GM15510 (cell line): ENCODE results near the gene DPH1.

Experiments
- POLR2A ChIP-seq: IDR thresholded peaks from 3 replicates; pipeline ENCODE4 v1.6.1; 2011; ENCODE audit warnings: borderline replicate concordance; ENCODE audit not compliant: insufficient read length; ENCODE audit errors: extremely low read depth

The DPH1 gene

DNA sequence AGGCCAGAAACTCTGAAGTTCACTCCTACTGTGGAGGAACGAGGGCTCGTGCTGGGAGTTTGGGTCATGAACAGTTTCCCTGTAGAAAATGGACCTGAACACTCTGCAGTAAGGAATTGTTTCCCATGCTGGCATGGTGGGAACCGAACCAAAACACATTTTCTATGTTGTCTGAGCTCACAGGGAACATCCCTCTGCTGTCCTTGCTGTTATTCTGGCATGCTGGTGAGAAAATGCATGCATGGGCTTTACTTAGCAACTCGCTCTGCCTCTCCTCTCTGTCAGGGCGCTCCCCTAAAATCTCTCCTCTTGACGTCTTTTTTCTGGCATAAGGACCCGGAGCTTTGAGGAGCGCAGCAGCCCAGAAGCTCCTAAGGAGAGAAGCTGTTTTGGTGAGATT lies 10.2 kb upstream of the DPH1 start:
- no peak for TF ChIP-seq POLR2A

DNA sequence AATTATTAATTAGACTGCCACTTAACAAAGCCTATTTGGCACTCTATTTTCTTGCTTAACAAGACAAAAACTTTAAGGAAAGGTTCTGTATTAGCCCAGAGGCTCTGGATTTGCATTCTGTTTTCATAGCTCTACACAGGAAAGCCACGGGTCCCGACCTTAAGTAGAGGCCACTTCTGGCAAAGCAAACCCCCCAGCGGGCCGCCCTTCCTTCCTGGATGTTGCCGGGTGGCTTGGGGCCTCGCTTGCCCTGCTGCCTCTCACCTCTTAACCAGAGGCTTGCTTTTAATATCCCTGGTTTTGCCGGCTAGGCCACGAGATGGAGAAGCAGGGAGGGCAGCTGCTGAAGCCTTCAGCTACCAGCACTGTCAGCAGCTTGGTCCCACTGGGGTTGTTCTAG lies 9.2 kb upstream of the DPH1 start:
- no peak for TF ChIP-seq POLR2A

DNA sequence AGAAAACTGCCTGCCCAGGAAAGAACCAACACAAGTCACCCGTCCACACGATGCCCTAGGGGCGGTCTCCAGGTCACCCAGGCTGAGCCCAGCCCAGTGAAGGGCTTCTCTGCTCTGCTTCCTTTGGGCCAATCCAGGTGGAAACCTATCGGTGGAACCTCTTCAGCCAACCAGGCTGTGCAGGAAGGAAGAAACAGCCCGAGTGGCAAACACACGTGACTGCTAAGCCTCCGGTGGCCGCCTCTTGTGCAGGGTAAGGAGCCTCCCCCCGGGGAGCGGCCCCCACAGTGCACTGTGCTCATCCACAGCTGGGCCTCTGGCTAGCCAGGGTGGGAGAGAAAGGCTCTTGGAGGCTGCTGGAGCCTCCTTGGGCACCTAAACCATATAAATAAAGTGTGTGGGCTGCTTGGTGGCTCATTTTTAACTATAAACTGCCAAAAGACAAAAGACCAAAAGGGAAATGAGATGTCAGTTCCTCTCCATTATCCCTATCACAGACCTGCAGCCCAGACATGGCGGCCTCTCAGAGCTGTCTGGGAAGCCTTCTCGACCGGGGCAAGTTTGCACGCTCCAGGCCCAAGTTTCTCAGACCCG lies 7.2 kb upstream of the DPH1 start:
- no peak for TF ChIP-seq POLR2A

DNA sequence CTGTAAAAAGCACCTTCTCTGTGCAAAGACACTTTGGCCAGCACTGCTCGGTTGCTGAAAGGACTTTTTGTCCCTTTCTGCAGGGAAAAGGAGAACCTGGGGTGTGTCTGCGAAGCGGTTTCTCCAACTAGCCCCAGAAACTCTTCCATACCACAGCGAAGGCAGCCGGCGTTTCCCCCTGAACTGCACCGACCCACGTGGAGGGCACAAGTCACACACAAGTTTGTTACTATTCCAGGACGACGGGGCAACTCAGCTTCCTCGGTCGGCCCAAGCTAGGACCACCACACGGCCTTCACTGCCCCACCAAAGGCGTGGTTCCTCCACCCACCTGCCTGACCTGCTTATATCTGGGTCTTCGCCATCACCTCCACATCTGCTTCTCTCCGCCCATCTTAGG lies 6.7 kb upstream of the DPH1 start:
- no peak for TF ChIP-seq POLR2A

DNA sequence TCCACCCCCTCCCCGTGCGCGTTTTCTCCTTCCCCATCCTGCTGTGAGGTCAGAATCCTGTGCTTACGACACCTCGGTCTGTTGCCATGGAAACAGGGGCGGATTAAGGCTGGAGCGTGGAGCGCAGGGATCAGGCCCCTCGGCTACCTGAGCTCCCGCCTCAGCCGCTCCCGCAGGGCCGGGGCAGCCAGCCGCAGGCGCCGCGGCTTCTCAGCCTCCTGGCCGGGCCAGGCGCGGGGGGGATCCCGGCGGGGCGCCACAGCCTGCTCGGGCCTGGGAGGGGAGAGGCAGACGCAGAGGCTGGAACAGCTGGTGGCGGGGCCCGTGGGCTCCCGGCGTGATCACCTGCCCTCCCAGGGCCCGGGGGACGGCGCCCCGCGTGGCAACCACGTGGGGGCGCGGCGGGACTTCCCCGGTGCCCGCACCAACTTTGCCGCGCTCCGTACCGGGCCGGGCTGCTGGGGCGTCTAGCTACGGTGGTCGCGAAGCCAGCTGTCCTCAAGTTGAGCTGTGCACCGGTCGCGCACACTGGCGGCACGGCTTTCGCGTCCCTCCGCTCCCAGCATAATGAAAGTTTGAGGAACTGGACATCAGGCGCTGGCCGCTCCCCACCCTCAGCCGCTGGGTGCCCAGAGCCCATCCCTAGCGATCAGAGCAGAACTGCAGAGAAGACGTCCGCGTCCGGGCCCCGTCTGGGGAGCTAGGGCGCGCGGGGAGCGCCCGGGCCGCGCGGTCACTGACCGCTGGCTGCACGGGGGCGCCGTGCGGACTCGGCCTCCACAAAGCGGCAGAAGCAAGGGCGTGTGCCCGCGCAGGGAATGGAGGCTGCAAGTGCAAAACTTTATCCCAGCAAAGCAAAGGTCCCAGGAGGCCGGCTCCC lies 6.0 kb upstream of the DPH1 start:
- TF ChIP-seq POLR2A = no peak

DNA sequence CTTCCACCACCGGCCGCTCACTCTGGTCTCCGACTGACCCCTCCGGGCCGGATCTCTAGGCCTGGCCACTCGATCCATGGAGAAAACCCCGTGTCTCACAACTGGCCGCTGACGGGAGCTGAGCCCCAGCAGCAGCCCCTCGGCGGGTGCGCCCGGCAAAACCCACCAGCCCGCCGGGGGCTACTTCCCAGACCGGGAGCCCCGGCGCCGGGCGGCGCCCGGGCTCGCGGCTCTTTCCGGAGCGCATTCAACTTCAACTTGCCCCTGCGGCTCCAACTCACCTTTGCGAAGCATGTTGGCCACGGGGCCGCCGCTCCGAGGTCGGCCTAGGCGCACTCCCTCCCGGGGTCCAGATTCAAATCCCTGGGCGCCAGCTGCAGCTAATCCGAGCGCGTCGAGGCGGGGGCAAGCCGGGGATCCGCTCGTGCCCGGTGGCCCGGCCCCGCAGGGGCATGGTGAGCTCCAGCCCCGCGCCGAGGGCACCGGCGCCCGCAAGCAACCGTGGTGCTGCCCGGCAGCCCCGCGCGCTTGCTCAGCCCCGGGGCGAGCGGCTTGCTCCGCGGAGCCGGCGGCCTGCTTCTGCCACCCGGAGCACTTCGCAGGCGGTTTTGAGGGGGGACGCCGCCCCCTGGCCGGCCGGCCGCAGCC lies 5.3 kb upstream of the DPH1 start:
- no peak for TF ChIP-seq POLR2A

DNA sequence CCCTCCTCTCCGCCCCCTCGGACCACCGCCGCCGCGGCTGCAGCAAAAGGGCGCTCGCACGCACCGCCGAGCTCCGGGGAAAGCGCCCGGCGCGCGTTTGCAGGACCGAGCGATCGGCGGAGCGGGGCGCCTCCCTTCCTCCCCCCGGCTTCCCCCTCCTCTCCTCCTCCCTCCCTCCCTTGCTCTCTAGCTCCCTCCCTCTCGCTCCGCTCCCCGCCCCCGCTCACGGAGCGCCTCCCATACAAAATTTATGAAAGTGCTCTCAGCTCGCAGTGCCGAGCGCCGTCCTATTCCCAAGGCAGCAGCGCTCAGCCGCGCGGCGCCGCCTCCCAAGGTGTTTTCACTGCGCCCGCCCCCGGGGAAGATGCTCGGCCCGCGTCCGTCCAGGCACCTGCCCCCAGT lies 4.7 kb upstream of the DPH1 start, which contains the start of gene RTN4RL1:
TSS of gene RTN4RL1 (minus strand) at position 115 of the 402 bp plus-strand sequence. CDS start 469 bp downstream, outside the sequence.
- TF ChIP-seq POLR2A = no peak

DNA sequence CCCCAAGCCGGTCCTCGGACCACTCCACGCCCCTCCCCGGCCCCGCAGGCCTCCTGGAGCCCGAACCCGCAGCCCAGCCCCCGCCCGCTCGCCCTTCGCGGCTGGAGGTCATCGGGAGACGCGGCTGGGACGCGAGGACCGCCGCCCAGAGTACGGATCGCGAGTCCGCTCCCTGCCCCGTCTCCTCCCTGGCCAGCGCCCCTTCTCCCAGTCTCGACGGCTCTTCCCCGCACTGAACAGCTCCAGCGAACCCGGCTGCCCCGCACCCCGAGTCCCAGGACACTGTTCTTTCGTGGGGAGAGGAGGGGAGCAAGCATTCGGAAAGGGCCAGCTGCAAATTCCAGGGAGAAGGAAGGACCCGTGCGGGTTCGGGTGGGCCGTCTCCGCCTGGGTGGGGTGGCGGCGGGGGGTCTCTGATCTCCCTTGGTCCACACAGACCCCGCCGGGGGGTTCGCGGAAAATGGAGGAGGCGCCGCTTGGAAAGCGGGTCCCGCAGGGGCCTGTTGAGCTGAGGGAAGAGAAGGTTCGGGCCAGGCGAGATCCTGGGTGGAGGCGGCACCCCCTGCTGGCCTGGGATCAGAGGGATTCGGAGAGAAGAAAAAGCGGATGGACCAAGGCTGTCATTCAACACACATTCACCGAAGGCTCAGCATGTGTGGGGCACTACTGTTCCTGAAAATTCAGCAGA lies 4.2 kb upstream of the DPH1 start:
- no peak for TF ChIP-seq POLR2A

DNA sequence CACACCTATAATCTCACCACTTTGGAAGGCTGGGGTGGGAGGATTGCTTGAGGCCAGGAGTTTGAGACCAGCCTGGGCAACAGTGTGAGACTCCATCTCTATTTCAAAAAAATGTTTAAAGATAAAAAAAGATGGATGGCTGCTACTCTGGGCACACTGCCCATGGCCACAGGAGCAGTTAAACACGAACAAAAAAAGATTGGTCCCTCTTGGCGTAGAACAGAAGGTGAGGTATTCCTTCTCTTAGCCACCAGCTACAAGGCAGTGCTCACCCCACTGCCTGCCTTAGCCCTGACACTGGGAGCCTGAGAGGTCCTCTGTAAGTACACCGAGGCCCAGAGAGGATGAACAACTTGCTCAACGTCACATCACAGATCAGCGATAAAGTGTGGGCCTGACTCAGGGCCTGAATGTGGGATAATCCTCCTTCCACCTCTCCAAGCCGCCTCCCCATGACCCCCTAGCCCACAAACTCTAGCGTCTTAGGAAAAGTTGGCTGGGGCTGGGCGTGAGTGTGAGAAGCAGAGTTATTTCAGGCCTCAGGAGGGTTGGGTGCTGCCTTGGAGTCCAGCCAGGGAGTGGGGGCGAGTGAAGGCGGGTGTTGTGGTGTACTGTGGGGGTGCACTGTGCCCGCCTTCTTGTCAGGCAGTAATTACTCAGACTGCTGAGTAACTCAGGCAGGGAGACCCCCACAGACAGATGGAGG lies 2.3 kb upstream of the DPH1 start:
- no peak for TF ChIP-seq POLR2A

DNA sequence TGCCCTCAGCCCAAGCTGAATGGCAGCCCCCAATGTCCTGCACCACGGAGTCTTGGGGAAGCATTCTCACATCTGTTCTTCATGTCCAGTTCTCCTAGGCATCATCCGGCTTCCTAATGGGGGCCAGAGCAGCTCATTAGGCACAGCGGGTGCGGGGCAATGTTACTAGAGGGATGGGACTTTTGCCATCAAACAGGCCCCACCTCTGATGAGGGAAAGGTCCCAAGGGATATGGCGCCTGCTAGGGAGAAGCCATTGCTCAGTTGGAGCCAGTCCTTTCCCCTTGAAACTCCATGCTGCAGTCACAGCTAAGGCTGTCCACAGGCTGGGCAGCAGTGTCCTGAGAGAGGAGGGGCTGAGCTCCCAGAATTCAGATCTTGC lies 1.7 kb upstream of the DPH1 start:
- no peak for TF ChIP-seq POLR2A

DNA sequence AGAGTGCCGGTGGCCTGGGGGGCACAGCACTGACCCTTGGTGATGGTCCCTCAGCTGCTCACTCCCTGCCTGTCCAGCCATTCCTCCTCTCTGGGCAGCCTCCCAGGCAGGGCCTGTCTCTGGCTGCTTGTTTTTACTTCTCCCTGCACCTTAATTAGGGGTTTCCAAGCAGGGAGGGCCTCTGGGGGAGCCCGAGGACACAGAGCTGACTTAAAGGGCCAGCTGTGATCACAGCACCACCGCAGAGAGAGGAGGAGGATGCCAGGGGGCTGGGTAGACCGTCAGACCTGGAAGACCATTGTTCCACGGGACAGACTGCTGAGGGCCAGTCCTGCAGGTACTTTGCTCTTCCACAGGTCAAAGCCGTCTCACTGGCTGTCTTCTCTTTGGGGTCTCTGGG lies 1.2 kb upstream of the DPH1 start:
- TF ChIP-seq POLR2A = no peak

DNA sequence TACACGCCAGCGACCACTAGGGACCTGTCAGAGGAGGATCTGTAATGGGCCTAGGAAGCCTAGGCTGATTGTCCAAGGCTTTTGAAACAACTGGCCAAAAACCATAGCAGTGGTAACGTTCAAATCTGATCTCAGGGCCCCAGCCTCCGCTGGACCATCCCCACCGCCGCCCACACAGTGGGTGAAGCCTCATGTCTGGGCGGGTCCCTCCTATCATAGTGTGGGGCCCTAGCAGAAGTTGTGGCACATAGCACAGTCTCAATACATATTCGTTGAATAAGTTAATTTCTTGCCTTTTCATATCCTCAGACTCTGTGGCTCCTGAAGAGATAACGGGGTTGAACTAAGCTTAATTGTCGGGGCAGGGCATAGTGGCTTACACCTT lies 818 bp downstream of the DPH1 start:
- no peak for TF ChIP-seq POLR2A

DNA sequence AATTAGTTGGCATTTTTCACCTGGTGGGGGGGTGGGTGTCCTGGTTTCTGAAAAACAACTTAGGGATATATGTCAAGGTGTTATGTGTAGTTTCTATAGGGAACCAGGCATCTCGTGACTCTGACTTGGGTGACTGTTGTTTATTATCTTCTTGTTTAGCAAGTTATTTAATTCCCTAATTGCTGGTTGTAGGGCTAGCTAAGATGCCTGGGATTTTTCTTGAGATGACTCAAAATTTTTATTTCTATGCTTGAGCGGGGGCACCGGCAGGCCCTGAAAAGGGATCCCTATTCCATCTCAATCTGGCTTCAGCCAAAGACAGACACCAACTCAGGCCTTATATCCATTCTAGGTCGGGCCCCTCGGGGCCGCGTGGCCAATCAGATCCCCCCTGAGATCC lies 3.2 kb downstream of the DPH1 start:
- TF ChIP-seq POLR2A = no peak

DNA sequence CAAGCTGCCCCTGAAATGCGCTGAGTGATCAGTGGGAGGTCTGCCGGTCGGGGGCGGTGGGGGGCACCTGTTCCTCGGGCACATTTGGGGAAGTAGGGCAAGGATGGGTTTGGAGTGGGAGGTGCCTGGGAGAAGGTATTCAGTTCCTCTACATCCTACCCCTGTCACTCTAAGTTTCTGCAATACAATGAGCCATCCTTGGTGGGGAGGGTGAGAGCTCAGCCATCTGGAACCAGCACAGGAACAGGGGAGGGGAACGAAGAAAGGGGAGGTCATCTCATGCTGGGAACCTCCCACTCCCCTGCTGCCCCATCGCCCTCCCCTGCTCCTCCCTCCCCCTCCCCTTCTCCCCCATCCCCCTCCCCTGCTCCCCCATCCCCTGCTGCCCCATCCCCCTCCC lies 4.2 kb downstream of the DPH1 start:
- no peak for TF ChIP-seq POLR2A

DNA sequence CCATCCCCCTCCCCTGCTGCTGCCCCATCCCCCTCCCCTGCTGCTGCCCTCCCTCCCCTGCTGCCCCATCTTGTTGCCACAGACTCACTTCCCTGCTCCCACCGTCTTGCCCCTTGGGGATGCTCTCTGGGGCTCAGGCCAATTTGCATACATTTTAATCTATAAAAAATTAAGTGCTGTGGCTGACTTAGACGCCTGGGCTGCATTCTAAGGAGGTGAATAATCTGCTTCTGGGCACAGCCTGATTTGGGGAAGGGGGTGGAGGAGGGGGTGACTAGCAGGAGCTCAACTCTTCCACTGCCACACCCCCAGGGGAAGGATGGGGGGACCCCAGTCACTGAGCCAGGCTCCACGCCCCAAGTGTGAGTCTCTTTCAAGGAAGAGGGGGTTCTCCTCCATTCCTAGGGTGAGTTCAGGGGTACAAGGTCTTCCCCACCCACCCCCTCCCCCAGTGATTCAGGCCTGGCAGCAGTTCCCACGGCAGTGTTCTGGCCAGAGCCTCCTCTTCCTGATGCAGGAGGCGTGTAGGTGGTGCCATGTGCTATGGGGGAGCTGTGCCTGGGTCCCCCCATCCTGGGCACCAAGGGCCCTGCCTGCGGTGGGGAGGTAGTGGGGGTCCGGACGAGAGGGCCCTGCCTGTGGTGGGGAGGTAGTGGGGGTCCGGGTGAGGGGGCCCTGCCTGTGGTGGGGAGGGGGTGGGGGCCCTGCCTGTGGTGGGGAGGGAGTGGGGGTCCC lies 5.0 kb downstream of the DPH1 start:
- no peak for TF ChIP-seq POLR2A
